DND-41 (cell line): ENCODE measurements around the gene GLYR1.

Experiments
- ATAC-seq: fragments of 200-7000 bp; cut with Tn5 transposase; 3 replicates; pipeline ENCODE4 v1.9.1; 2021; ENCODE audit warnings: low read depth; ENCODE audit not compliant: insufficient read depth
- DNase-seq: peaks from one replicate; pipeline ENCODE4 v3.0.0-alpha.2; 2020
- H2AFZ ChIP-seq: 2 replicates; pipeline ENCODE4 v1.6.0; 2012; ENCODE audit warnings: low read depth, low read length
- H3K27ac ChIP-seq: 2 replicates; pipeline ENCODE4 v1.5.1; 2012; ENCODE audit warnings: low read length, inconsistent platforms
- H3K27me3 ChIP-seq: fragments of 200-600 bp; sonication (generic); 2 replicates; pipeline ENCODE4 v1.6.0; 2012; ENCODE audit warnings: low read length, mild to moderate bottlenecking, inconsistent platforms; ENCODE audit not compliant: insufficient read depth, poor library complexity
- H3K36me3 ChIP-seq: 2 replicates; pipeline ENCODE4 v1.5.1; 2012; ENCODE audit warnings: low read length, inconsistent platforms; ENCODE audit not compliant: insufficient read depth
- H3K4me1 ChIP-seq: 2 replicates; pipeline ENCODE4 v1.5.1; 2012; ENCODE audit warnings: mild to moderate bottlenecking, low read length; ENCODE audit not compliant: insufficient read depth
- H3K4me2 ChIP-seq: 2 replicates; pipeline ENCODE4 v1.6.0; 2012; ENCODE audit warnings: mild to moderate bottlenecking, moderate library complexity, low read length, inconsistent platforms; ENCODE audit not compliant: insufficient read depth
- H3K4me3 ChIP-seq, 2 experiments: fragments of 200-600 bp in 1 of 2; shearing (Covaris generic) in 1 of 2; 2 replicates each; pipeline ENCODE4 v1.5.1; 2012 to 2016; ENCODE audit warnings: inconsistent platforms in 2 of 2, low read length in 2 of 2, mild to moderate bottlenecking in 2 of 2, low read depth in 1 of 2, moderate library complexity in 1 of 2
- H3K79me2 ChIP-seq: 2 replicates; pipeline ENCODE4 v1.6.0; 2012; ENCODE audit warnings: low read length, inconsistent platforms; ENCODE audit not compliant: insufficient read depth
- H3K9ac ChIP-seq: 2 replicates; pipeline ENCODE4 v1.6.0; 2012; ENCODE audit warnings: low read depth, mild to moderate bottlenecking, inconsistent platforms, low read length, moderate library complexity
- H3K9me3 ChIP-seq: 2 replicates; pipeline ENCODE4 v1.5.1; 2012; ENCODE audit warnings: low read length, moderate library complexity, mild to moderate bottlenecking, inconsistent platforms; ENCODE audit not compliant: insufficient read depth, severe bottlenecking
- H4K20me1 ChIP-seq: 2 replicates; pipeline ENCODE4 v1.6.0; 2012; ENCODE audit warnings: low read length; ENCODE audit not compliant: insufficient read depth
- CTCF ChIP-seq: IDR thresholded peaks from 2 replicates; pipeline ENCODE4 v1.5.1; 2012; ENCODE audit warnings: borderline replicate concordance, low read length, moderate library complexity, mild to moderate bottlenecking; ENCODE audit not compliant: poor library complexity, severe bottlenecking; ENCODE audit errors: extremely low read depth
- EZH2 ChIP-seq: IDR thresholded peaks from 3 replicates; pipeline ENCODE4 v1.6.1; 2012; ENCODE audit warnings: borderline replicate concordance, low read depth, mild to moderate bottlenecking, moderate library complexity, low read length, inconsistent platforms; ENCODE audit not compliant: severe bottlenecking

GLYR1 gene

GRCh38 chr16:4811242-4811641 lies 35.8 kb downstream of the GLYR1 start:
- H2AFZ ChIP-seq: no peak overlapping the region
- TF ChIP-seq EZH2: no peak
- no peak for TF ChIP-seq CTCF
- no peak overlapping the region for H3K27ac ChIP-seq
- DNase-seq (no peak), ATAC-seq (no peak)
- no peak overlapping the region for H3K4me2 ChIP-seq
- no peaks in the 10 kb centered on the region for H3K4me1 ChIP-seq
- no peak overlapping the region for H3K9ac ChIP-seq
- H3K79me2 ChIP-seq: no peaks in the 10 kb centered on the region
- H3K27me3 ChIP-seq: no peaks in the 10 kb centered on the region
- H3K9me3 ChIP-seq: no peaks in the 10 kb centered on the region
- H4K20me1 ChIP-seq: no peaks in the 10 kb centered on the region; the same call in 1 of the 2 replicates
- peaks cover 81% of the 10 kb centered on the region for H3K36me3 ChIP-seq
- H3K4me3 ChIP-seq: no peak overlapping the region

GRCh38 chr16:4806280-4806679 lies 40.8 kb downstream of the GLYR1 start:
- TF ChIP-seq CTCF: no peak
- TF ChIP-seq EZH2: no peak
- peaks cover 4% of the 10 kb centered on the region; the same call in 1 of the 2 replicates for H4K20me1 ChIP-seq
- ATAC-seq (no peak), DNase-seq (no peak)
- H3K36me3 ChIP-seq: peaks cover 60% of the 10 kb centered on the region
- no peaks in the 10 kb centered on the region for H3K9me3 ChIP-seq
- no peak overlapping the region for H2AFZ ChIP-seq
- H3K27me3 ChIP-seq: no peaks in the 10 kb centered on the region
- H3K4me1 ChIP-seq: peaks cover 20% of the 10 kb centered on the region
- H3K4me3 ChIP-seq: no peak overlapping the region
- no peak overlapping the region for H3K4me2 ChIP-seq
- H3K9ac ChIP-seq: no peak overlapping the region
- H3K79me2 ChIP-seq: no peaks in the 10 kb centered on the region
- no peak overlapping the region for H3K27ac ChIP-seq

GRCh38 chr16:4805231-4805630 lies 41.9 kb downstream of the GLYR1 start:
- Histone ChIP-seq H3K36me3 (peaks cover 52% of the 10 kb centered on the region), H3K4me1 (peaks cover 24% of the 10 kb centered on the region), H2AFZ (no peak overlapping the region), H3K27me3 (no peaks in the 10 kb centered on the region), H3K9me3 (no peaks in the 10 kb centered on the region), H4K20me1 (peaks cover 6% of the 10 kb centered on the region; the same call in 1 of the 2 replicates), H3K4me3 (no peak overlapping the region), H3K9ac (no peak overlapping the region), H3K79me2 (no peaks in the 10 kb centered on the region), H3K4me2 (no peak overlapping the region), H3K27ac (no peak overlapping the region)
- TF ChIP-seq EZH2 (no peak), CTCF (no peak)
- DNase-seq (no peak), ATAC-seq (no peak)
